K562 (cell line): ENCODE data around the gene SELENOO.

Source experiments
- ATF6 ChIP-seq: sonication (generic); formaldehyde crosslinking; IDR thresholded peaks from 2 replicates; pipeline ENCODE4 v1.4.0; 2020; ENCODE audit warnings: mild to moderate bottlenecking, missing genetic modification reagents
- CTCF ChIP-seq, 3 experiments: IDR thresholded peaks in 2 of 3; conservative IDR thresholded peaks in 1 of 3; 2 replicates each; pipeline ENCODE4 v1.5.1; 2011 to 2012; ENCODE audit warnings: low read length in 3 of 3, mild to moderate bottlenecking in 3 of 3, control low read depth in 2 of 3, improper control_type of control experiment in 1 of 3, inconsistent platforms in 1 of 3, low read depth in 1 of 3, mixed read lengths in 1 of 3, moderate library complexity in 1 of 3; ENCODE audit not compliant: insufficient read depth in 2 of 3
- FOS ChIP-seq: IDR thresholded peaks from 3 replicates; pipeline ENCODE4 v1.6.1; 2011; ENCODE audit not compliant: insufficient read length; ENCODE audit errors: extremely low read depth
- MLLT1 ChIP-seq, 2 experiments: fragments of 450-650 bp; IDR thresholded peaks; 2 replicates each; pipeline ENCODE4 v1.6.1; 2016
- PHF20 ChIP-seq: fragments of 450-650 bp; IDR thresholded peaks from 2 replicates; pipeline ENCODE4 v1.6.1; 2018; ENCODE audit not compliant: partially characterized antibody
- RHOXF2B ChIP-seq: fragments of 250-450 bp; sonication (Bioruptor Pico); conservative IDR thresholded peaks from 2 replicates; pipeline ENCODE4 v1.5.1; 2021
- SMC3 ChIP-seq: conservative IDR thresholded peaks from 2 replicates; pipeline ENCODE4 v1.6.1; 2011; ENCODE audit warnings: low read depth, low read length, improper control_type of control experiment; ENCODE audit not compliant: insufficient read depth
- SPI1 ChIP-seq: IDR thresholded peaks from 2 replicates; pipeline ENCODE4 v1.6.1; 2011; ENCODE audit warnings: low read depth, low read length, control low read depth, borderline replicate concordance
- ZBTB1 ChIP-seq: sonication (generic); formaldehyde crosslinking; IDR thresholded peaks from 2 replicates; pipeline ENCODE4 v1.8.1; 2023; ENCODE audit warnings: missing genetic modification reagents, low read depth, mild to moderate bottlenecking, borderline replicate concordance
- ZBTB7A ChIP-seq: IDR thresholded peaks from 2 replicates; pipeline ENCODE4 v1.6.1; 2011; ENCODE audit warnings: low read depth, mild to moderate bottlenecking, low read length, moderate library complexity, borderline replicate concordance; ENCODE audit not compliant: control insufficient read depth

GRCh38 chr22:50186181-50186714 lies 14.6 kb upstream of the SELENOO start:
- TF ChIP-seq FOS (no peak), RHOXF2B (no peak), PHF20 (no peak), CTCF (IDR thresholded peaks at IDR 0.05 in 2 of 3, conservative IDR thresholded peaks at IDR 0.05 in 1 of 3; ENCODE audit: insufficient read depth in 2 of 3, low read depth in 1 of 3, low read length in 3 of 3) (no peak), ZBTB1 (0 out of 2 replicates have a peak, but pooled peaks have one; percentile 46), SMC3 (no peak), SPI1 (no peak), MLLT1 (IDR thresholded peaks at IDR 0.05) (no peak), ATF6 (CRISPR knock-in tag) (no peak), ZBTB7A (peak; percentile 70; the same call in 1 of the 2 replicates)
